GM12874 (cell line): ENCODE data around the gene INPP5A.

ENCODE experiments used
- TF ChIP-seq, protein P1 (sequence below): IDR thresholded peaks from 2 replicates; pipeline ENCODE4 v1.5.1; 2011; ENCODE audit warnings: low read depth, mild to moderate bottlenecking, control low read depth, low read length, moderate library complexity; ENCODE audit not compliant: insufficient read depth

The INPP5A gene

DNA sequence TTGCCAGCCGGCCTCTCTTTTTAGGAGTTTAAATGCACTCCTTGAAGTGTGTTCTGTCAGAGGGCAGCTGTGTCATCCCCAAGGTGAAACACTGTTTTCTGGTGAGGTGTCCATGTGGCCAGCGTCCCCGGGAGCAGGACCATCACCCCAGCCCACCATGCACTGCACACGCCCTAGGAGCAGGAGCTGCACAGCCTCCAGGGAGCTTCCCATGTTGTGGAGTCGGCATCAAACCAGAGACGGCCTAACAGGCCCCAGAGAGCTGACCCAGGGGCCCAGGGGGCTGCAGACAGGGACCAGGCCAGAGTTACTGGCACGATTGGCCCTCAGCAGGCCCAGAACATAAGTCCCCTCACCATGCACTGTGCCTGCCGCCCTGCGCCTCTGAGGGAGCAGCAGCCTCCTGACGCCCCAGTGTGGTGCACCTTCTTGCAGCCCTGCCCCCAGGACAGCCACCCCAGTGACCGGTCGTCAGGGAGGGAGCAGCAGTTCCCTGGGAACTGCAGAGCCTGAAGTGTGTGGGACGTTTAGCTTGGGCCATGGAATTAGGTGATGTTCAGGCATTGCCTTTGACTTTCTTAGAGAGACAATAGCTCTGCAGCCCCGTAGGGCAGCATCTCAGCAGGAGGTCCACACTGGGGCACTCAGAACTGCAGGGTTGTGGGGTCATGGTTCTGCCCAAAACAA, 150.4 kb downstream of the INPP5A start:
- TF ChIP-seq, protein P1, sequence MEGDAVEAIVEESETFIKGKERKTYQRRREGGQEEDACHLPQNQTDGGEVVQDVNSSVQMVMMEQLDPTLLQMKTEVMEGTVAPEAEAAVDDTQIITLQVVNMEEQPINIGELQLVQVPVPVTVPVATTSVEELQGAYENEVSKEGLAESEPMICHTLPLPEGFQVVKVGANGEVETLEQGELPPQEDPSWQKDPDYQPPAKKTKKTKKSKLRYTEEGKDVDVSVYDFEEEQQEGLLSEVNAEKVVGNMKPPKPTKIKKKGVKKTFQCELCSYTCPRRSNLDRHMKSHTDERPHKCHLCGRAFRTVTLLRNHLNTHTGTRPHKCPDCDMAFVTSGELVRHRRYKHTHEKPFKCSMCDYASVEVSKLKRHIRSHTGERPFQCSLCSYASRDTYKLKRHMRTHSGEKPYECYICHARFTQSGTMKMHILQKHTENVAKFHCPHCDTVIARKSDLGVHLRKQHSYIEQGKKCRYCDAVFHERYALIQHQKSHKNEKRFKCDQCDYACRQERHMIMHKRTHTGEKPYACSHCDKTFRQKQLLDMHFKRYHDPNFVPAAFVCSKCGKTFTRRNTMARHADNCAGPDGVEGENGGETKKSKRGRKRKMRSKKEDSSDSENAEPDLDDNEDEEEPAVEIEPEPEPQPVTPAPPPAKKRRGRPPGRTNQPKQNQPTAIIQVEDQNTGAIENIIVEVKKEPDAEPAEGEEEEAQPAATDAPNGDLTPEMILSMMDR = no peak

- TF ChIP-seq, protein P1 = no peak
Measured at GRCh38 chr10:132688580-132689420, 151.2 kb downstream of the INPP5A start.

GRCh38 chr10:132689721-132690360, 152.3 kb downstream of the INPP5A start:
- TF ChIP-seq, protein P1 = no peak

DNA sequence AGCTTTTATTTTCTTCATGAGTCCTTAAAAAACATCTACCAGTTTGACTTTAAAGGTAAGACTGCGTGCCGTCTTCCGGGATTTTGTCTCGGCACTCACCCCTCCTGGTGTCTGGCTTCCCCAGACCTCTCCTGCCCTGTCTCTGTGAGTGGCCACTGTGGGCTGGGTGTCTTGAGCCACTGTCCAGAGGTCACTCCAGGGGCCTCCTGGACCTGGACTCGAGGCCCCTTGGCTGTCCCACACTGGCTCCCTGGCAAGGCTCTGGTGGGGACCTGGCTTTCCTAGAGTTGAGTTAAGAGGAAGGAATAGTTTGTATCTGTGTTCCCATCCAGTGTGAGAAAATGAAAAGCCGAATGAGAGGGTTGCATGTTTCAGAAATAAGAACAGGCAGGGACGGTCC, 152.8 kb downstream of the INPP5A start:
- TF ChIP-seq, protein P1 = no peak

DNA sequence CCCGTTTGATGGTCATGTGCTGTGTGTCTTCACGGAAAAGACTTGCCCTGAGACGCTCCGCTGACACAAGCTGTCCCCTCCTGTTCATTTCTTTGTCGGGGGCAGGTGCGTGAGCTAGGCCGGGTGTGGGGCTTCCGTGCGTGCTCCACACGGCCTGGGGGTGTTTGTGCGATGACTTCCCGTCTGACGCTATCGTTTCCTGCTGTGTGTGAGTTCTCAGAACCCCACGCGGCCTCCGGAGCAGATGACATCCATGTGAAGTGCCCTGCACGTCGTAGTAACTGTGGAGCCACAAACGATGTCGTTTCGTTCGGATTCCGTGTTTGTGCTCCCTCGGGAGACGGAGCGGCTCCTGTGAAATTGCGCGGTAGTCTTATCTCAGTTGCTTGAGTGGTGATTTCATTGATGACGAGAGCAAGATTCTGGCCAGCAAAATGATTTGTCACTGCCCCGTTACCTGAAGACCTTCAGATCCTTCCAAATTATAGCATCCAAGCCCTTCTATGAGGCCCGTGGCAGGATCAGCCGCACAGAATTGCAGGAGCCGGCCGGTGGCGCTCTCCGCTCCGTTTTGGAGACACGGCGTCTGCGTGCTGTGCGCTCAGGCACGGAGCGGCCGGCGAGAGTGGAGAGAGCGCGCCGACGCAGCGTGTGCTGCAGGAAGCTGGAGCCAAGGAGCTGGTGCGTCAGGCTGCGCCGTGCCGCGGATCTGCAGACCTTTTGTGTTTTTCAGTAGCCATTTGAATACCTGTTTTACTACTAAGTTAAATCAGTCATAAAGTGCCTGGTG, 153.4 kb downstream of the INPP5A start:
- TF ChIP-seq, protein P1 = no peak

DNA sequence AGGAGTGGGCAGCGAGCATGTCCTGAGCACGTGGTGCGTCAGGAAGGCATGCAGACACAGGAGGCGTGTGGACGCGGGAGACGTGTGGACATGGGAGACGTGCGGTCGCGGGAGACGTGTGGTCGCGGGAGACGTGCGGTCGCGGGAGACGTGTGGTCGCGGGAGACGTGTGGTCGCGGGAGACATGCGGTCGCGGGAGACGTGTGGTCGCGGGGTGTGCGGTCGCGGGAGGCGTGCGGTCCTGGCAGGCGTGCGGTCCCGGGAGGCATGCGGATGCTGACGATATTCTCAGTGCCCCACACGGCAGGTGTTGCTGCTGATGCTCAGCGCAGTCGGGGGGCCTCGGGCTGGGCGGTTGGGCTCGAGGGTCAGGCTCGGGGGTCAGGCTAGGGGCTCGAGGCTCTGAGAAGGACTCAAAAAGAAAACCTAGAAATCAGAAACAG, 154.1 kb downstream of the INPP5A start:
- TF ChIP-seq, protein P1 = no peak
